HepG2 (cell line): ENCODE data around the gene SFPQ. TPM values are rescaled to one million over a fixed set of nuclear protein-coding genes. Genes with fewer than 3 reads are reported as not detected.
"Not testable (repeated sequence)": the region's sequence is repeated elsewhere in the genome, so short reads cannot be mapped to it uniquely, and the experiment has no call there.

Source experiments
- ATAC-seq: fragments of 200-7000 bp; cut with Tn5 transposase; 3 replicates; pipeline ENCODE4 v1.9.1; 2020; ENCODE audit warnings: mild to moderate bottlenecking, moderate library complexity
- BruUV-seq: library from RNA; stranded (reverse); fragments of 400-500 nt; replicated peaks from 2 replicates; lab custom pipeline; 2021; lab: Mats Ljungman, UMichigan
- CTCF ChIA-PET: fragments of 300-600 bp; formaldehyde crosslinking; extraction: SDS; loops from one replicate; lab custom pipeline; 2021; ENCODE audit warnings: low total read pairs, inconsistent platforms, low intra/inter-chr PET ratio; lab: Yijun Ruan, JAX
- POLR2A ChIA-PET: fragments of 350-600 bp; sonication (Branson Sonifier 250); formaldehyde crosslinking; loops from one replicate; lab custom pipeline; 2020; ENCODE audit warnings: antibody characterized with exemption, inconsistent platforms; lab: Yijun Ruan, JAX
- DNase-seq: peaks from one replicate; pipeline ENCODE4 v3.0.0-alpha.2; 2015; ENCODE audit warnings: low spot score
- FAIRE-seq: peaks from 3 replicates; lab custom pipeline; 2011; peaks lifted over from hg19 to GRCh38; lab: Jason Lieb, UNC
- H2AFZ ChIP-seq: one replicate; pipeline ENCODE4 v1.6.1; 2011; ENCODE audit warnings: low read length, inconsistent platforms
- H3K27ac ChIP-seq: fragments of 300-600 bp; 3 replicates; pipeline ENCODE4 v1.8.0; 2011; ENCODE audit warnings: mixed run types, mild to moderate bottlenecking, mixed read lengths, low read length, inconsistent platforms; ENCODE audit not compliant: insufficient read depth; ENCODE audit errors: extremely low read length
- H3K27me3 ChIP-seq, 2 experiments: fragments of 200-600 bp in 1 of 2; 2 replicates in 1 of 2; 3 replicates in 1 of 2; pipeline versions ENCODE4 v1.6.0 to v1.8.0; 2011; ENCODE audit warnings: low read length in 2 of 2, mild to moderate bottlenecking in 2 of 2, moderate library complexity in 2 of 2, inconsistent platforms in 1 of 2; ENCODE audit not compliant: insufficient read depth in 2 of 2, control insufficient read depth in 1 of 2
- H3K36me3 ChIP-seq, 2 experiments: fragments of 200-600 bp in 1 of 2; replicated peaks in 1 of 2; 2 replicates in 1 of 2; 3 replicates in 1 of 2; pipeline versions ENCODE4 v1.5.1 to v1.8.0; 2011; ENCODE audit warnings: low read length in 2 of 2, inconsistent platforms in 1 of 2; ENCODE audit not compliant: insufficient read depth in 2 of 2, control insufficient read depth in 1 of 2
- H3K4me1 ChIP-seq: 2 replicates; pipeline ENCODE4 v1.5.1; 2012; ENCODE audit warnings: low read length, inconsistent platforms; ENCODE audit not compliant: insufficient read depth
- H3K4me2 ChIP-seq: 2 replicates; pipeline ENCODE4 v1.6.0; 2011; ENCODE audit warnings: low read depth, low read length, inconsistent platforms
- H3K4me3 ChIP-seq, 3 experiments: fragments of 200-600 bp in 1 of 3; sonication (generic), shearing (Covaris generic) in 1 of 3; replicated peaks in 1 of 3; 2 replicates each; pipeline ENCODE4 v1.5.1; 2011 to 2016; ENCODE audit warnings: low read length in 3 of 3, inconsistent platforms in 2 of 3, low read depth in 2 of 3, mild to moderate bottlenecking in 2 of 3, control low read depth in 1 of 3, mixed read lengths in 1 of 3; ENCODE audit not compliant: insufficient read depth in 1 of 3
- H3K79me2 ChIP-seq: one replicate; pipeline ENCODE4 v1.6.1; 2011; ENCODE audit warnings: low read length, inconsistent platforms; ENCODE audit not compliant: insufficient read depth
- H3K9ac ChIP-seq: 2 replicates; pipeline ENCODE4 v1.6.0; 2011; ENCODE audit warnings: mild to moderate bottlenecking, low read depth, low read length, inconsistent platforms; ENCODE audit not compliant: insufficient read depth
- H3K9me3 ChIP-seq: 2 replicates; pipeline ENCODE4 v1.5.1; 2012; ENCODE audit warnings: mild to moderate bottlenecking, low read length
- H4K20me1 ChIP-seq: 2 replicates; pipeline ENCODE4 v1.6.0; 2011; ENCODE audit warnings: inconsistent platforms, mild to moderate bottlenecking, low read length, moderate library complexity; ENCODE audit not compliant: insufficient read depth
- CBX2 ChIP-seq, 2 experiments: fragments of 200-600 bp in 1 of 2; sonication (generic); formaldehyde crosslinking in 1 of 2; IDR thresholded peaks; 2 replicates each; pipeline versions ENCODE4 v1.7.0 to v1.8.1; 2018 to 2022; ENCODE audit warnings: low read depth in 2 of 2, low read length in 1 of 2, mild to moderate bottlenecking in 1 of 2, missing genetic modification reagents in 1 of 2
- FOXO4 ChIP-seq: sonication (generic); formaldehyde crosslinking; conservative IDR thresholded peaks from 2 replicates; pipeline ENCODE4 v1.8.1; 2023; ENCODE audit warnings: missing genetic modification reagents
- GATA4 ChIP-seq: sonication (generic); IDR thresholded peaks from 2 replicates; pipeline ENCODE4 v1.6.1; 2016; ENCODE audit warnings: antibody characterized with exemption, low read depth, borderline replicate concordance
- GFI1 ChIP-seq: sonication (generic); formaldehyde crosslinking; IDR thresholded peaks from 2 replicates; pipeline ENCODE4 v1.5.0; 2020; ENCODE audit warnings: missing genetic modification reagents, mild to moderate bottlenecking, borderline replicate concordance
- ISX ChIP-seq: sonication (generic); formaldehyde crosslinking; conservative IDR thresholded peaks from 2 replicates; pipeline ENCODE4 v1.5.0; 2020; ENCODE audit warnings: missing genetic modification reagents
- LBX2 ChIP-seq: sonication (generic); formaldehyde crosslinking; IDR thresholded peaks from 2 replicates; pipeline ENCODE4 v1.5.0; 2020; ENCODE audit warnings: missing genetic modification reagents, mild to moderate bottlenecking, borderline replicate concordance
- POLR2G ChIP-seq: fragments of 200-400 bp; formaldehyde crosslinking; IDR thresholded peaks from 2 replicates; pipeline ENCODE4 v1.6.1; 2018; ENCODE audit warnings: mild to moderate bottlenecking, low read depth, low read length, moderate library complexity
- PPARG ChIP-seq: conservative IDR thresholded peaks from 2 replicates; pipeline ENCODE4 v1.6.1; 2016; ENCODE audit warnings: missing biosample characterization, missing genetic modification reagents
- RXRB ChIP-seq: IDR thresholded peaks from 2 replicates; pipeline ENCODE4 v1.6.1; 2016; ENCODE audit warnings: borderline replicate concordance, missing genetic modification reagents, missing compliant biosample characterization
- TBP ChIP-seq: sonication (generic); formaldehyde crosslinking; IDR thresholded peaks from 2 replicates; pipeline ENCODE4 v1.5.0; 2020; ENCODE audit warnings: missing genetic modification reagents
- ZC3H13 ChIP-seq: sonication (generic); formaldehyde crosslinking; IDR thresholded peaks from 2 replicates; pipeline ENCODE4 v1.8.1; 2023; ENCODE audit warnings: mild to moderate bottlenecking, missing genetic modification reagents, moderate library complexity
- ZMAT5 ChIP-seq: sonication (generic); formaldehyde crosslinking; IDR thresholded peaks from 2 replicates; pipeline ENCODE4 v1.5.0; 2020; ENCODE audit warnings: mild to moderate bottlenecking, low read depth, missing genetic modification reagents, borderline replicate concordance
- ZMYM2 ChIP-seq: sonication (generic); formaldehyde crosslinking; IDR thresholded peaks from 2 replicates; pipeline ENCODE4 v1.8.0; 2022; ENCODE audit warnings: mild to moderate bottlenecking, missing genetic modification reagents
- ZNF234 ChIP-seq: sonication (generic); formaldehyde crosslinking; conservative IDR thresholded peaks from 2 replicates; pipeline ENCODE4 v1.5.1; 2020; ENCODE audit warnings: mild to moderate bottlenecking, missing genetic modification reagents
- WGBS: methylation state at CpG from one replicate; pipeline ENCODE4 v1.1.6; 2017; ENCODE audit warnings: low lambda C conversion rate; 5-methylcytosine and 5-hydroxymethylcytosine counted together
- in situ Hi-C: cut with HindIII; loops from 2 replicates; pipeline ENCODE4 v1.10.0; 2017; ENCODE audit warnings: low pct_unique_long_range_greater_than_20kb; ENCODE audit not compliant: extremely low pct_ligation_motif_present
- intact Hi-C: fragments of 100-400 bp; cut with micrococcal nuclease; formaldehyde crosslinking; loops from one replicate; pipeline ENCODE4 v1.10.0; 2022; ENCODE audit not compliant: unreplicated experiment
- polyA plus RNA-seq, 8 experiments: library from polyadenylated mRNA; depleted of rRNA in 3 of 8; stranded (reverse) in 7 of 8; unstranded in 1 of 8; fragments of >200 nt; fragmentation: Illumina TruSeq in 4 of 8; extraction: Trizol in 4 of 8; gene quantifications; 2 replicates each; pipeline versions ENCODE4 v1.2.1 to v1.2.3, GENCODE V29; 2011 to 2016; ENCODE audit warnings: low read depth in 4 of 8, missing spikeins in 1 of 8, mixed read lengths in 1 of 8; ENCODE audit not compliant: insufficient read depth in 1 of 8
- total RNA-seq, 5 experiments: library from RNA; depleted of rRNA; stranded (reverse); fragments of >200 nt; fragmentation: Illumina TruSeq; extraction: Trizol; gene quantifications; 2 replicates each; pipeline ENCODE4 v1.2.3, GENCODE V29; 2016; ENCODE audit warnings: low read depth in 1 of 5

Gene SFPQ
- total and polyA plus RNA-seq, 2 of the 13 experiments (the other 11 are each of a cell fraction or from before 2014, with no cell fraction given), result 101 to 292 TPM

GRCh38 chr1:35145892-35146549 lies 46.9 kb downstream of the SFPQ start:
- H2AFZ ChIP-seq, CTCF ChIA-PET, FAIRE-seq: not testable (repeated sequence)

GRCh38 chr1:35143737-35144508 lies 49.0 kb downstream of the SFPQ start:
- no peaks in the 10 kb centered on the region for H3K4me1 ChIP-seq
- intact Hi-C loops (no loop called here), in situ Hi-C loops (no loop called here)
- H3K9me3 ChIP-seq, result no peaks in the 10 kb centered on the region
- H3K36me3 ChIP-seq, result no peaks in the 10 kb centered on the region
- no peak overlapping the region for H3K4me2 ChIP-seq
- BruUV-seq, result no TSS peak
- no peak for DNase-seq
- no peak for FAIRE-seq
- no peaks in the 10 kb centered on the region for H4K20me1 ChIP-seq
- no peaks in the 10 kb centered on the region for H3K79me2 ChIP-seq
- no peak for ATAC-seq
- H3K9ac ChIP-seq, result no peak overlapping the region
- POLR2A ChIA-PET, result no interaction called here
- CTCF ChIA-PET, result no interaction called here
- TF ChIP-seq PPARG (CRISPR knock-in tag), result no peak
- TF ChIP-seq ZMAT5 (CRISPR knock-in tag), result no peak
- TF ChIP-seq TBP (CRISPR knock-in tag), result no peak
- TF ChIP-seq ZNF234 (CRISPR knock-in tag), result no peak
- TF ChIP-seq POLR2G, result no peak
- TF ChIP-seq RXRB (CRISPR knock-in tag), result no peak
- TF ChIP-seq FOXO4, result no peak
- no peak for TF ChIP-seq LBX2 (CRISPR knock-in tag)
- TF ChIP-seq ZC3H13, result no peak
- TF ChIP-seq GFI1 (CRISPR knock-in tag), result no peak
- TF ChIP-seq ZMYM2 (CRISPR knock-in tag), result no peak
- TF ChIP-seq GATA4, result no peak
- no peak for TF ChIP-seq ISX (CRISPR knock-in tag)
- no peak for TF ChIP-seq CBX2 (IDR thresholded peaks at IDR 0.05; ENCODE audit: low read depth, low read length)
- no peak for TF ChIP-seq CBX2 (CRISPR knock-in tag; IDR thresholded peaks at IDR 0.05; ENCODE audit: low read depth)
- no peak overlapping the region for H2AFZ ChIP-seq
- H3K27me3 ChIP-seq, result peaks cover 0 to 16% of the 10 kb centered on the region in 2 experiments; a peak in 1 of 5 replicates
- no peak overlapping the region for H3K4me3 ChIP-seq
- WGBS, result 55% methylated on average over 12 of the region's 12 CpGs
- H3K27ac ChIP-seq, result no peak overlapping the region

More at GRCh38 chr1:35145892-35146549, 46.9 kb downstream of the SFPQ start:
- H3K27ac ChIP-seq, H3K9me3 ChIP-seq, H3K4me1 ChIP-seq, DNase-seq, POLR2A ChIA-PET, H4K20me1 ChIP-seq, intact Hi-C loops, H3K36me3 ChIP-seq, in situ Hi-C loops, BruUV-seq, H3K4me3 ChIP-seq, H3K9ac ChIP-seq, H3K79me2 ChIP-seq: not testable (repeated sequence)
- 21% methylated on average over 7 of the region's 13 CpGs for WGBS
- Histone ChIP-seq H3K27me3 (peaks cover 0 to 16% of the 10 kb centered on the region in 2 experiments; a peak in 1 of 5 replicates), H3K4me2 (0 out of 2 replicates have a peak overlapping the region, but pooled peaks have one; percentile 12)
- ATAC-seq, result peak; percentile 40; the same call in 2 of the 3 replicates
